GM20431 (cell line): ENCODE data around the gene ABCA12.

Experiments
- in situ Hi-C: fragments of 300-500 bp; cut with MseI, MboI; formaldehyde crosslinking; loops from one replicate; pipeline ENCODE4 v1.15.0; 2020; ENCODE audit warnings: low sequenced_read_pairs; ENCODE audit not compliant: unreplicated experiment

The ABCA12 gene

DNA sequence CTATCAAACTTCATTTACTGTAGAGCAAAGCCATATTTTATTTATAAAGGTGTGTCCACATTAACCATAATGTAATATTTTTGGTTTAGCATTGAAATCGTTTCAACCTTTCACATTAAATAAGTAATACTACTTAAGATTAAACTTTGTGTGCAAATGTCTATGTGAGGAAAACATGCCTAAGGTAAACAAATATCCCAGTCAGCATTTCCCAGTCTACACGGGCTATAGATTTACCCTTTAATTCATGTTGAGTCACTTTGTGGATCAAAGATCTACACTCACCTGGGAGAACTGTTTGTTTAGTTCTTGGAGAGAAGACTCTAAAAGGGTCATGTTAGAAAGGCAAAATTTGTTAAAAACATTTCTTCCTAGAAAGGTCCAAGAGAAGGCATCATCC is 89.1 kb downstream of the ABCA12 start:
- in situ Hi-C loops: no loop called here

DNA sequence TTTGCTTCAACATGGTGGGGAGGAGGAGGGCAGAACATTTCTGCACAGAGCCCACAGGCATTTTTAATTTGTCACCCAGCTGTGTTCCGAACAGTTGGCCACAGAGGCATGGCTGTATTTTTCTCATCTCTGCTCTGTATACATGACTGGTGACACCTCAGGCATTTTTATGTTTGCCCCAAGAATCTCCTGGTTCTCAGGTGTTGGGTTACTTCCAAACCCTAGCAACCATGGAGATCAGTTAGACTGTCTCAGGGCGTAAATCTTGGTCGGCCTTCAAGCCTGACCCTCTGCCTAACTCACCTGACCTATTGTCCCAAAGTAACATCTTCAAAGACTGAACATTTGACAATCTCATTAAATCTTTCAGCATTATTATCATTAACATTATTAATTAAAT is 100.0 kb downstream of the ABCA12 start:
- in situ Hi-C loops: no loop called here

DNA sequence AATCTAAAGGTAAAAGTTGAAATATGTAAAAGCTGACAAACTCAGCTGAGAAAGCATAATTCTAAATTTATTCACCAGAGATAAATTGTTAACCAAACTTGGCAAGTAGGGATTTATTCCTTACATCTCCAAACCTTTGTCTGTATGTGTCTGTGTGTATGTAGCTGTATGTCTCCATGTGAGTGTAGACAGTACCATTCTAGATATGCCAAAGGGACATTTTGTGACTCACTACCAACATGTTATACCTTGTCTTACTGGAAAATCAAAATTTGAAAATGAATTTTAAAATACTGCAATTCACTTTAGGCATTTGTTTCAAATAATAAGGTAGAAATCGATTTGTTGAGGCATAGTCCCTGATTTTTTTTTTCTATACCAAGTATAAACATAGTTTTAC is 102.1 kb downstream of the ABCA12 start:
- in situ Hi-C loops: no loop called here

DNA sequence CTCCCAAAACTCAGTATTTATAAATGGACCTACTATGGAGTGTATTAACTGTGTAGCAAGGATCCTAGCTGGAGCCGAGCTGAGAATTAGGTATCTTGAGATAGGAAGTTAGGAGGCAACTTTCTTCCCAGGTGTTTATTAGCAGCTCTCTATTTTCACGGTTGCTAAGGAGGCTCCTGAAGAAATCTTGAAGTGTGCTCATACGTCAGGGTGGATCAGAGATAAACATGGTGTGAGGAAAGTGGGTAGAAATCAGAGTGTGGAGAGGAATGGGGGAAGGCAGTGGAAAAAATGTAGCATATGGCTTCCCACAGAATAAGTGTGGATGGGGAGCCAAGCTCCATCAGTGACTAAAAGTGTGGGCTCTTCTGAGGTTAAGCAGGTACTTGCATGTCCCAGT is 104.3 kb downstream of the ABCA12 start:
- in situ Hi-C loops: no loop called here

DNA sequence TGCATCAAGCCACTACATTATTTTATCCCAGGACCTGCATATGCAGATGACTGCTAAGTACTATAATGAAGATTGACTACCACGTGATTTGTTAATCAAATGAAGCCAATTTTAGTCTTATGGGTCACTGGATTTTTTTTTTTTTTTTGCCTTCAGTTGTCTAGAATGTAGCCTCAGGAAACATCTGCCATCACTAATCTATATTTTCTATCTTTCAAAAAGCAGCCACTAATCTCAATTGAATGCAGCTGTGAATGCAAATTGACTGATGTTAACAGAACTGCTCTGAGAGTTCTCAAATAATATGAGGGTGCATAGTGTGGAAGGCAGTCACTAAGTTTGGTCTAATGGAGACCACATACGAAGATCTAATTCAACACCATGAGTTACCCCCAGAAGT is 106.3 kb downstream of the ABCA12 start:
- in situ Hi-C loops: no loop called here

DNA sequence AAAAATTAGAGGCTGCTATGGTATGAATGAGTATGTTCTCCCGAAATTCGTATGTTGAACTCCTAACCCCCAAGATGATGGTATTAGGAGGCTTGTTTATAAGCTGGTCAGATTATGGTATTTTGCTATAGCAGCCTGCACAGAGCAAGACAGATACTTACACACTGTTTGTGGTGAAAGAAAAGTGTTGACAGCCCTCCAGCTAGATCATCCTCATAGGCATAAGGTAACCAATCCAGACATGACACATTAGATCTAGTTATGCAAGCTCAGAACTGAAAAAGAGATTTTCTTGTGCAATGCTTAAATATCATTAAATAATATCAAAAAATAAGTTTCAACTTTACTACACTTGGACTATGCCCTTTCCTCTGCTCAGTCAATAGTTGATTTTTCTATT is 107.1 kb downstream of the ABCA12 start:
- in situ Hi-C loops: no loop called here

DNA sequence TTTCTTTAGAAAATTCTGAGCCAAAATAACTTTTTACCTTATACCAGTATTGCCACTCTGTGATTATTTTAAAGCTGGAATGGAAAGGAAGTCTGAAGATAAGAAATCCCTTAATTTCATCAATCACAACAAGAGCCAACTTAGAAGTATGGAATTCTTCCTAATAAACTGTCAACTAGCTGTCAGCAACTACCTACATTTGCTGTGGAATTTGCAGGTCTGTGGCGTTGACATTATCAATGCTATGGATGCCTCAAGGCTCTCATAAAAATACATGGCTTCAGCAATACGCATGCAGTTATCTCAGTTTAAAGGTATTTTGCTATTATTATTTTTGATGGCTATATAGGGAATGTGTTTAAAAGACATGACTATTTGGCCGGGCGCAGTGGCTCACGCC is 108.5 kb downstream of the ABCA12 start:
- in situ Hi-C loops: no loop called here

DNA sequence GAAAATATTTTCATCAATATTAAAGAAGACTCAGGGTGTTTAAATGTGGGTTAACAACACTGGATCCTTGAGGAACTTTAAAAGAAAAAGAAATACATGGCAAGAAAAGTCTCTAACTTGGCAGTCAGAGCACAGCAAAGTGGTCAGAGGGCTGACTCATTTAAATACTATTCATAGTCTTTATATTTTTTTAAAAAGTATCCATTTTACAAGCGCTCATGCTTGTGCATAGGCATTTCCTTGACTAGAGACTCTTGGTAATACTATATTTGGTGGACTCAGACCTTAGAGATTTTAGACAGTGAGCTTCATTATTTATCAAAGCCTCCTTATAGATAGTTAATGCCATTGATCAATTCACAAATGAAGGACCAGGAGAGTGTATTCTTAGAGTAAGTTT is 110.2 kb downstream of the ABCA12 start:
- in situ Hi-C loops: no loop called here

DNA sequence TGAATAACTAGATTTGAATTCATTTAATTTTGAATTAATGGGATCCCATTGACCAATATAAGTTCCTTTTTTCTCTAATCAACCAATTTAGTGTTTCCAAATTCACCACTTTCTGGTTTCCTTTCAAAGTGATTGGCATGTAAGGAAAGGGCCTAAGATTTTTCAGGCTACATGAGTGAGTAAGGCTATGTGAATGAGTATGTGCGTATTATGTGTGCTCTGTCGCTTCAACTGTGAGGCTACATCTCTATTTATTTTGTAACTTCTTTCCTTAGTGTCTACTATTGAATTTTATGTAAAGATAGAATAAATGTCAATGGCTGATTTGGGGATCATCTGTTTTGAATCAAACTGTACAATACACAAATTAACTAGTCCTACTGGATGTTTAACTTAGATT is 110.6 kb downstream of the ABCA12 start:
- in situ Hi-C loops: no loop called here

DNA sequence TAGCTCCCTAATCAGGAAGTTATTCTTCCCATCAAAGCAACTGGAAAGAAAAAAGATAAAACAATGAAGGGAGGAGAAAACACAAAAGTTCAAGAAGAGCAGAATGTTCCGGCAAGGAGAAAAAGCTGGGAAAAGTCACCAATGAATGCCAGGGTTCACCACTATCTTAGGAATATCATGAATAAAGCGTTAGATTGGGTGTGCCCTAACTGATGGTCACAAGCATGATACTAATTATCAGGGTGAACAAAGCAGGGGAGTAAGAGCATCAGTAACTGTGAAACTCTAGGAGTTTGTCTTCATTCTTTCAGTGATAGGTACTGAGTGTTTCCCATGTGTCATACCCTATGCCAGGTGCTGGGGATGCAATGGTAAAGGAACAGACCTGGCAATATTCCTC is 115.5 kb downstream of the ABCA12 start:
- in situ Hi-C loops: no loop called here

DNA sequence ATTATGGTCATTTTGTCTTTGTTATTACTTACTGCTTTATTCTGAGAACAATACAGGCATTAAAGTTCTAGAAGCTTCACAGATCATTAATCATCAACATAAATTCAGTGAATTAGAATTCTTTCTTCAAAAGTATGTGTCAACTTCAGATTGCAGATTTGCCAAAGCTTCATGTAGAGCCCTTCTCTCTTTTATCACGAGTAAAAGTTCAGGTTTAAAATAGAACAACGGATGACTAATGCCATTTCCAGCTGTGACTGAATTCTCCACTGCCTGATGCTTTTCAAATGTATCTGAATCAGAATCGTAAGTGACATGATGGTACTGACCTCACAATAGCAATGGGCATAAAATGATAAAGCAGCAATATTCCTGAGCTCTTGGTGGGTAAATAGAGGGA is 116.0 kb downstream of the ABCA12 start:
- in situ Hi-C loops: no loop called here

DNA sequence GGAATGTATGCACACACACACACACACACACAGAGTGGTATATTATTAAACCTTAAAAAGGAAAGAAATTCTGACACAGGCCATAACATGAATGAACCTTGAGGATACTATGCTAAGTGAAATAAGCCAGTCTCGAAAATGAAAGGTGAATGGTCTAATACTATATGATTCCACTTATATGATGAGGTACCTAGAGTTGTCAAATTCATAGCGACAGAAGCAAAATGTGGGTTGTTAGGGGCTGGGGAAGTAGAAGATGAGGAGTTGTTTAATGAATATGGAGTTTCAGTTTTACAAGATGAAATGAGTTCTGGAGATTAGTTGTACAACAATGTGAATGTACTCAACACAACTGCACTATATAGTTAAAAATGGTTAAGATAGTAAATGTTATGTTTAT is 118.1 kb downstream of the ABCA12 start:
- in situ Hi-C loops: no loop called here

DNA sequence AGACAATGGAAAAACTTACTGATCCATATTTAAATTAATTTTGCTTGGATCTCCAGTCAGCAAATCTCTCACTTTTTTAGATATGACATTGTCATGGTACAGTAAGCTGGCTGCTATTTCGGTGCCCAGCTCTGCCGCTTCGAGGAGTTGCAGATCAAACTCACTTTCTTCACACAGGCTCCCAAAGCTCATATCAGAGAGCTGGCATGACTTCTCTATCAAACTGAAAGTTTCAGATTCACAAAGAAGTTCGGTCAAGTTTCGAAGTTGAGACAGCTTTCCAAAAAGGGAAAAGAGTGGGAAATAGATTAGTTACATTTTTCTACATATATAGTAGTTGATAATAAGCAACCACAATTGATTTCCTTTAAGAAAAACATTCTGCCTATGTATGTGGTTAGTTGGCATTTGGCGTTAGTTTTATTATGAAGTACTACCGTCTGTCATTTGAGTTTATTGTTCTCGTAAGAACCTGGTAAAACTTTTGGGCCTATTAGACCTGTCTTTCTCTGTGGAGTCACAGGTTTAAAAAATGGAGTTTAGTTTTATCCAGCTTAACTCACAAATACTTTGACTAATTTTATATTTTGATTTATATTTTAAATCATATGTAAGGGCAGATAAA is 118.8 kb downstream of the ABCA12 start:
- in situ Hi-C loops: no loop called here

DNA sequence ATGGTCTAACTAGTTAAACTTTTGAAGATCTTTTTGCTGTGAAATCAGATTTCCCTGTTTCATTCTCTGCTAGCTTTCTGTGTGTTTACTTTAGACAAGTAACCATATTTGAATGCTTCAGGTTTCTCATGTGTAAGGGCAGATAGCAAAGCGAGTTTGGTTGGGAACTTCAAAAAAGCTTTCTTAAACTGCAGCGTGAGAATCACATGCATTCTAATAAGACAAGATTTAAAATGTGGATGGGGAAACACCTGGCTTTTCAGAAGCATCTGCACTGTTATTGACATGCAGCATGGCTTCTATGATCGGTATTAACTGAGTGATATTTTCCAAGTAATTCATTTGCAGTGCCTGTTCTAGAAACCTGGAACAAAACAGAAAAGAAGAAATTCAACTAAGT is 119.3 kb downstream of the ABCA12 start:
- in situ Hi-C loops: no loop called here

DNA sequence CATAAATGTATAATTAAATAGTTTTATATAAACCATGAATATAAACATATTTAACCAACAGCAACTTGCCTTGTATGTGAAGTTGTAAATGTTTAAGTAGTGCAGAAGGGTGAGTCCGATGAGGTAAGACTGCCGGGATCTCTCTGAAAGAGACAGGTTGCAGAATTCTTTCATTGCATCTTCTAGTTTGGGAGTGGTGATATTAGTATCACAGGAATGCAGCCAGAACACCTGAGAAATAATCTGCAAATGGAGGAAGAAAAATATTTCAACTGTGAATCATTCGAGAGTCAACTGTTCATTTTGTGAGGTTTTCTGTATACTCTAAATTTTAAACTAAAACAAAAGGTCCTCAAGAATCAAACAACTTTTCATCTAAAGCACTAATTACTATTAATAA is 123.0 kb downstream of the ABCA12 start:
- in situ Hi-C loops: no loop called here

DNA sequence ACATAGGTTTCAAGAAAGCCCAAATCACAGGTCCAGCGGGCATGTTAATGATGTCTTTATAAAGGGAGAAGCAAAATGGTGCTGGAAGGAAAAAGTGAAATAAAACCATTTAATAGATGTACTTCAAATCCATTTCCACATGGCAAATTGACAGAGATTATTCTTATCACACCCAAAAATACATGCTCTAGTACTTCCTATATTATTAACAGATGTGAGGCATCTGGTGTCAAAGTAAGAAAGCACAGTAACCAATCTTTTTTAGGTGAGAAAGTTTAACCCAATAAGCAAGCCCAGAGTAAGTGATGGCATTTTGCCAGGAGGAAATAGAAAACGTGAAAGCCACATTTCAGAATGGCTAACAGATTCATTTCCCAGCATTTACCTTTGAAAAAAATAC is 128.0 kb downstream of the ABCA12 start:
- in situ Hi-C loops: no loop called here

DNA sequence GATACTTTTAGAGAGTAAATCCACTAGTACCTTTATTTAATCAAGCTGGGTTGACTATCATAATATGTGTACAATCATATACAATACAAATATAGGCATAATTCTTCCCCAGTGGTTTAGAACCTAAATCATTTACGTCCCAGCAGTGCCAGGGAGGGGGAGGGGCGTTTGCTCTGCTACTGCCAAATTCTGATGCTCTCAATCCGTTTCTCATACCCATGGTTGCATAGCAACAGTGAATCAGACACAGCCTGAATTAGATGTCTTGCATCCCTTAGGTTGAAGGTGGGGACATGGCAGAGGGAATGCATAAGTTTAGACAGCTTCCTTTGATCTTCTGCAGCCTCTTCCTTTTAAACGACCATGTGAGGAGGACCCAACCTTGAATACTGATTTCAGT is 135.4 kb downstream of the ABCA12 start:
- in situ Hi-C loops: no loop called here

DNA sequence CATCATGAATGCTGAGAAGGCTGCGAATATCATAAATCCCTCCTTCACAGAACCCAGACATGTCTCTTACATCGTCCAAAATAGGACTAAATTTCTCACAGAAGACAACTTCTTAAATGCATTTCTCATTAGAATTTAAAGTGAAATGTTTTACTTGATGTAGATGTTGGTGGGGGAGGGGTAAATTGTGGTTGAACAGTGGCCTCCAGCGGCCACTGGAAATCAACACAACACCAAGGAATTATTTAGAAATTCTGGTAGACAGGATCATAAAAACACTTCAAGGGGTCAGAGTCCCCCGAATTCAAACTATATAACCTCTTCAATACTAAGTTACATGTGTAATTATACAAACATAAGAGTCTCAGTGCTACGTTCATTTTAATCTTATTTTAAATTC is 135.9 kb downstream of the ABCA12 start:
- in situ Hi-C loops: no loop called here

DNA sequence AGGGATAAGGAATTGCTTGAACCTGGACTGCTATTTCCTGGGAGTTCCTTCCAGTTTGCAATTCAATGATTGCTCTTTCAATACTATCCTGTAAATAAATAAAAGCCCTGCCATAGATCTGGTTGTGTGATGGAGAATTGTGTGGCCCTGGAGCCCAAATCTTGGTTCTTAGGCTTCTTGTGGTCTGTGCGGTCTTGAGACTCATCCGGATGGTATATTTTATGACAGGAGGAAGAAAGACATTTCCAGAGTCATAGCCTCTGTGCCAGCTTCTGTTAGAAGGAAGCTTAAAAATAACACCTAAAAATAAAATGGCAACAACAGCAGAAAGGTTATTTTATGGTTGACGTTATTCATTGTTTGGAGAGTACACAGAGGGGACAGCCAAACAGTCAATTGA is 137.7 kb downstream of the ABCA12 start:
- in situ Hi-C loops: no loop called here

DNA sequence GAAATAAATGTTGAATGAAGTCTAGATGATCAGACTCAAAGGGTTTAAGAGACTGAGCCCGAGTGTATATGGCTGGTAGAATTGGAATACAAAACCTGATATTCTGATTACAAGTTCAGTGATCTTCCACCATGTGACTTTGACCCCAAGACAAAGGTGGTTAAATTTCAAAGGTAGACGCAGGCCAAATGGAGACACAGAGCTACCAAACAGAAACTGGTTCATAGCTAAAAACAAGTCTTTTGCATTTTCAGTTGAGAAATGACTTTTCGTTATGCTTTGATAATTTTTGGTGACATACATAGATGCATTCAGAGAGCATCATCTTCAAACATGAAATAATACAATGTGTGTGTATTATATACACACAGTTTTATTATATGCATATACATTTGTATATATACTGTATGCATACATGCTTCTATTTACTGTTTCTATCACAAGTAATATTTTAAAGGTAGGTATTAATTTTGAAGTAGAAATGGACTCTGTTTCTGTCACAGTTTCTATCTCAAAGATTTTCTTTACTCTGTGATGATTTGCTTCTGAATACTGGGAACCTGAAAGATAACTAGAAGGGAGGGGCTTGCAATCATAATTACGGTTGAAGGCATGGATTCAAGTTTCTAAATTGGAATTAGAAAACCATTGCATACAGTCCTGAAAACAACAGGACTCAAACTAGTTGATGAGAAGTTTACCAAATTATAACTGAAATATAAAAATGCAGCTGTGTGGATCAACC is 142.3 kb downstream of the ABCA12 start:
- in situ Hi-C loops: no loop called here

DNA sequence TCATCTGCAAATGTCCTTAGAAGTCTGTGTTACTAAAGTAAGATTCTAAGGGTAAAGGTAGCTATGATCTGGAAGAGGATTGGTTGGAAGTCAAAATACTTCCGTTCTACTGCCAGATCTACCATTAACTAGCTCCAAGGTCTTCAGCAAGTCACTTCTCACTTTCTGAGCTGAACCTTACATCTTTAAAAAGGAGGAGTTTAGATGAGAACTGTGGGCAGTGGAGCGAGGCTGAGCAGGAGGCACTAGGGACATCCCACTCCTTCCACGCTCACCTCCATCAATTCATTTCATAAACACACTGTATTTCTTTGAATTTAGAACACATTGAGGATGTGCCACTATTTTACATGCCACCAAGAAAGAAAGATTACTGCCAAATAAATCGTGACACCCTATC is 143.0 kb downstream of the ABCA12 start:
- in situ Hi-C loops: no loop called here

DNA sequence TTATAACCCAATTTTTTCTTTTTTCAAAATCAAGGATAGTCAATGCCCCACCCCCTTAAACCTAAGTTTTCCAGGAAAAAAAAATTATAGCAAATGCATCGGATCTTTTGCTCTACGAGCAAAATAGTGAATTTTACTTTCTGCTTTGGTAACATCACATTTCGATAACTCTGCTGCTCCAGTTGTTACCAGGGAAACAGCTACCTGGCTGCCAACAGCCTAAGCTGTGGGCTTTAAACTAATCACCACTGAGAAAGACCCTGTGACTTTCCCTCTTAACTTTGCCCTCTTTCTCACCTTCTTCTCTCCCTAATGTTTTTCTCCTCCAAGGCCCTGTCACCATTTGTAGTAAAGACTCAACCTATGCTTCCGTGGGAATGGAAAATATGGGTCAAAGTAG is 145.5 kb downstream of the ABCA12 start:
- in situ Hi-C loops: no loop called here
